B cell (primary cell): ENCODE data around the gene PLCZ1. TPM values are rescaled to one million over a fixed set of nuclear protein-coding genes. Genes with fewer than 3 reads are reported as not detected.

ENCODE experiments used
- ATAC-seq: fragments of 200-7000 bp; cut with Tn5 transposase; one replicate; pipeline ENCODE4 v1.10.0; 2021; ENCODE audit warnings: low read depth, mild to moderate bottlenecking, moderate number of reproducible peaks, moderate library complexity
- CTCF ChIA-PET: fragments of 350-600 bp; sonication (Branson Sonifier 250); formaldehyde crosslinking; loops from one replicate; lab custom pipeline; 2021; ENCODE audit warnings: antibody characterized with exemption, inconsistent platforms; lab: Charles Lee
- POLR2A ChIA-PET: fragments of 350-600 bp; sonication (Branson Sonifier 250); formaldehyde crosslinking; loops from one replicate; lab custom pipeline; 2021; ENCODE audit warnings: antibody characterized with exemption; lab: Charles Lee
- DNase-seq: peaks from one replicate; pipeline ENCODE4 v3.0.0; 2013
- H2AFZ ChIP-seq: 2 replicates; pipeline ENCODE4 v1.6.1; 2012; ENCODE audit warnings: mild to moderate bottlenecking, low read depth, low read length; ENCODE audit not compliant: insufficient read depth, poor library complexity, severe bottlenecking
- H3K27ac ChIP-seq, 2 donors: 1 replicate in 1 of 2; 2 replicates in 1 of 2; pipeline ENCODE4 v1.5.1; 2012 to 2013; ENCODE audit warnings: low read length in 2 of 2, mild to moderate bottlenecking in 2 of 2, moderate library complexity in 1 of 2
- H3K27me3 ChIP-seq, 4 experiments: fragments of 200-600 bp in 1 of 4; sonication (generic) in 1 of 4; replicated peaks in 1 of 4; 1 replicate in 2 of 4; 2 replicates in 2 of 4; pipeline versions ENCODE4 v1.6.1 to v1.7.0; 2013 to 2016; ENCODE audit warnings: low read length in 3 of 4, mild to moderate bottlenecking in 2 of 4, mixed read lengths in 1 of 4, moderate library complexity in 1 of 4; ENCODE audit not compliant: insufficient read depth in 4 of 4, control insufficient read depth in 3 of 4; ENCODE audit errors: control extremely low read depth in 1 of 4
- H3K36me3 ChIP-seq, 2 experiments: replicated peaks in 1 of 2; 1 replicate in 1 of 2; 2 replicates in 1 of 2; pipeline versions ENCODE4 v1.6.1 to v1.7.1; 2013; ENCODE audit warnings: low read length in 1 of 2; ENCODE audit not compliant: insufficient read depth in 2 of 2, control insufficient read depth in 1 of 2; ENCODE audit errors: control extremely low read depth in 1 of 2, extremely low read depth in 1 of 2
- H3K4me1 ChIP-seq, 2 donors: fragments of 200-600 bp in 1 of 2; sonication (generic) in 1 of 2; 1 replicate in 1 of 2; 2 replicates in 1 of 2; pipeline versions ENCODE4 v1.5.1 to v1.6.1; 2013 to 2017; ENCODE audit warnings: low read length in 2 of 2; ENCODE audit not compliant: control insufficient read depth in 2 of 2, insufficient read depth in 2 of 2
- H3K4me2 ChIP-seq: replicated peaks from 2 replicates; pipeline ENCODE3; 2012; ENCODE audit warnings: mild to moderate bottlenecking, low read depth, low read length; ENCODE audit not compliant: poor library complexity, severe bottlenecking
- H3K4me3 ChIP-seq, 5 experiments: fragments of 200-600 bp in 1 of 5; sonication (generic) in 1 of 5; 1 replicate in 3 of 5; 2 replicates in 2 of 5; pipeline versions ENCODE4 v1.5.1 to v1.7.0; 2011 to 2016; ENCODE audit warnings: low read length in 4 of 5, mild to moderate bottlenecking in 4 of 5, low read depth in 2 of 5, control low read depth in 1 of 5, moderate library complexity in 1 of 5; ENCODE audit not compliant: insufficient read depth in 1 of 5; ENCODE audit errors: control extremely low read depth in 1 of 5, extremely low read depth in 1 of 5
- H3K79me2 ChIP-seq: fragments of 200-600 bp; sonication (generic); one replicate; pipeline ENCODE4 v1.6.0; 2016; ENCODE audit warnings: low read length; ENCODE audit not compliant: control insufficient read depth, insufficient read depth
- H3K9ac ChIP-seq: fragments of 200-600 bp; sonication (generic); 2 replicates; pipeline ENCODE4 v1.6.1; 2017; ENCODE audit warnings: mild to moderate bottlenecking, low read length, moderate library complexity
- H3K9me3 ChIP-seq, 3 donors: one replicate each; pipeline versions ENCODE4 v1.6.1 to v1.7.1; 2013; ENCODE audit warnings: low read length in 2 of 3; ENCODE audit not compliant: control insufficient read depth in 2 of 3, insufficient read depth in 1 of 3; ENCODE audit errors: control extremely low read depth in 1 of 3
- H4K20me1 ChIP-seq: 2 replicates; pipeline ENCODE4 v1.6.0; 2012; ENCODE audit warnings: mild to moderate bottlenecking, low read length; ENCODE audit not compliant: insufficient read depth, control insufficient read depth, poor library complexity, severe bottlenecking
- H3K27ac Mint-ChIP-seq: one replicate; pipeline ENCODE4 v1.8.0; 2021; ENCODE audit warnings: mixed read lengths
- H3K27me3 Mint-ChIP-seq: one replicate; pipeline ENCODE4 v1.8.0; 2021; ENCODE audit warnings: mixed read lengths
- H3K4me1 Mint-ChIP-seq: one replicate; pipeline ENCODE4 v1.8.0; 2021; ENCODE audit warnings: mixed read lengths
- H3K4me3 Mint-ChIP-seq: one replicate; pipeline ENCODE4 v1.8.0; 2021; ENCODE audit warnings: mixed read lengths
- H3K9me3 Mint-ChIP-seq: one replicate; pipeline ENCODE4 v1.8.0; 2022; ENCODE audit warnings: mixed read lengths; ENCODE audit not compliant: insufficient read depth
- EZH2 ChIP-seq: IDR thresholded peaks from 2 replicates; pipeline ENCODE4 v1.6.1; 2012; ENCODE audit warnings: borderline replicate concordance, low read depth, mild to moderate bottlenecking, moderate library complexity, low read length; ENCODE audit not compliant: insufficient read depth, poor library complexity, severe bottlenecking
- intact Hi-C: fragments of 100-400 bp; cut with micrococcal nuclease; formaldehyde crosslinking; loops from one replicate; pipeline ENCODE4 v1.10.0; 2022
- polyA plus RNA-seq: library from polyadenylated mRNA; depleted of rRNA; stranded (reverse); fragments of >200 nt; gene quantifications from 2 replicates; pipeline ENCODE4 v1.2.3, GENCODE V29; 2012
- total RNA-seq, 2 donors: library from RNA; stranded (reverse); fragments of 120-200 nt in 1 of 2; gene quantifications; 1 replicate in 1 of 2; 2 replicates in 1 of 2; pipeline versions ENCODE4 v1.2.3 to v1.2.4, GENCODE V29; 2013 to 2022
- TF ChIP-seq, protein P1 (sequence below): fragments of 200-600 bp; IDR thresholded peaks from one replicate; pipeline ENCODE4 v1.8.0; 2022; ENCODE audit warnings: antibody characterized with exemption, mild to moderate bottlenecking

Gene PLCZ1
- total and polyA plus RNA-seq, 2 donors (not counting 1 experiment from before 2014, with no cell fraction given), result not detected

DNA sequence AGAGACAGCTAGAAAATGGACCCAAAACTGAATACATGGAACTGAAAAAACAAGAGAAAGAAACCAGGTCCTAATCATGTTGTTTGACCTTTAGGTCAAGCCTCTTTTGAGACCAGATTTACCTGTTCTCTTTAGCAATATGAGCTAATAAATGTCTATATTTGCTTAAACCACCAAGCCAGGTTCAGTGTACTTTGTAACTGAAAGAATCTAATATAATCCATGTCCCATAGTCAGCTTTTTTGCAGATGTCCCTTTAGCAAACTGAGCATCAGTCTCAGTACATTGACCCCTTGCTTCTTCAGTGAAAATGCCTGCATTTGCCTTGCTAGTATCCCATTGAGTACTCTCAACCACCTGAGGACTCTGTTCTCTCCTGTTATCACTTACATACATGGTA is 61.7 kb downstream of the PLCZ1 start:
- no peak overlapping the region for H2AFZ ChIP-seq
- peaks cover 5% of the 10 kb centered on the region for H3K9me3 Mint-ChIP-seq
- ATAC-seq (no peak), DNase-seq (no peak)
- no peak overlapping the region for H3K27ac ChIP-seq
- ChIA-PET POLR2A (no interaction called here), CTCF (no interaction called here)
- no peak overlapping the region for H3K4me3 ChIP-seq
- no peak overlapping the region for H3K9ac ChIP-seq
- no peaks in the 10 kb centered on the region for H3K4me1 ChIP-seq
- H3K27ac Mint-ChIP-seq, result no peak overlapping the region
- H3K27me3 Mint-ChIP-seq, result no peaks in the 10 kb centered on the region
- no peaks in the 10 kb centered on the region for H3K4me1 Mint-ChIP-seq
- no peaks in the 10 kb centered on the region for H3K27me3 ChIP-seq
- no peaks in the 10 kb centered on the region for H3K79me2 ChIP-seq
- H3K9me3 ChIP-seq, result no peaks in the 10 kb centered on the region
- H3K36me3 ChIP-seq, result no peaks in the 10 kb centered on the region
- H3K4me2 ChIP-seq, result no peak overlapping the region
- H4K20me1 ChIP-seq, result no peaks in the 10 kb centered on the region
- TF ChIP-seq, protein P1, sequence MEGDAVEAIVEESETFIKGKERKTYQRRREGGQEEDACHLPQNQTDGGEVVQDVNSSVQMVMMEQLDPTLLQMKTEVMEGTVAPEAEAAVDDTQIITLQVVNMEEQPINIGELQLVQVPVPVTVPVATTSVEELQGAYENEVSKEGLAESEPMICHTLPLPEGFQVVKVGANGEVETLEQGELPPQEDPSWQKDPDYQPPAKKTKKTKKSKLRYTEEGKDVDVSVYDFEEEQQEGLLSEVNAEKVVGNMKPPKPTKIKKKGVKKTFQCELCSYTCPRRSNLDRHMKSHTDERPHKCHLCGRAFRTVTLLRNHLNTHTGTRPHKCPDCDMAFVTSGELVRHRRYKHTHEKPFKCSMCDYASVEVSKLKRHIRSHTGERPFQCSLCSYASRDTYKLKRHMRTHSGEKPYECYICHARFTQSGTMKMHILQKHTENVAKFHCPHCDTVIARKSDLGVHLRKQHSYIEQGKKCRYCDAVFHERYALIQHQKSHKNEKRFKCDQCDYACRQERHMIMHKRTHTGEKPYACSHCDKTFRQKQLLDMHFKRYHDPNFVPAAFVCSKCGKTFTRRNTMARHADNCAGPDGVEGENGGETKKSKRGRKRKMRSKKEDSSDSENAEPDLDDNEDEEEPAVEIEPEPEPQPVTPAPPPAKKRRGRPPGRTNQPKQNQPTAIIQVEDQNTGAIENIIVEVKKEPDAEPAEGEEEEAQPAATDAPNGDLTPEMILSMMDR, result no peak
- TF ChIP-seq EZH2, result no peak
- H3K4me3 Mint-ChIP-seq, result no peak overlapping the region
- intact Hi-C loops, result no loop called here

DNA sequence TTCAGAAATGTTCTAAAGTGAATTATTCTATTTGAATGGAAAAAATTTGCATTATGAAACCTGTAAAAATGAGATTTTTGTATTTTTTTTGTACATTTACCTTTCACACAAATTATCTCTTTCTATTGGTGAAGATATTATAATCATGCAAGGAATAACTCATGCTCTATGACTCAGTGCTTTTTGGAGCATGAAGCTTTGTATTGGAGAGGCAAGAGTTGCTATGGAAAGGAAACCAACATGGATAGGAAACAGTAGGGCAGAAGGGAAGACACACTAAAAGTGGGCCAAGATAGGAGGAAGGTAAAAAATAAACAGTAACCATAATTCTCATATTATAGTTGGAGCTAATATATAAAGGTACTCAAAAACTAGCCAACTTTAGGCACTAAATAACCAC is 79.0 kb downstream of the PLCZ1 start:
- no peak for ATAC-seq
- Histone ChIP-seq H3K4me1 (no peaks in the 10 kb centered on the region), H3K9me3 (peaks cover 0 to 10% (median 3%) of the 10 kb centered on the region in 3 donors), H4K20me1 (no peaks in the 10 kb centered on the region), H3K9ac (no peak overlapping the region), H3K27ac (no peak overlapping the region), H3K4me3 (no peak overlapping the region), H3K79me2 (no peaks in the 10 kb centered on the region), H2AFZ (no peak overlapping the region), H3K27me3 (no peaks in the 10 kb centered on the region), H3K36me3 (no peaks in the 10 kb centered on the region), H3K4me2 (no peak overlapping the region)
- Mint-ChIP-seq H3K9me3 (peaks cover 19% of the 10 kb centered on the region), H3K27me3 (no peaks in the 10 kb centered on the region), H3K27ac (no peak overlapping the region), H3K4me1 (no peaks in the 10 kb centered on the region), H3K4me3 (no peak overlapping the region)
- ChIA-PET POLR2A (no interaction called here), CTCF (no interaction called here)
- TF ChIP-seq EZH2, result no peak
- TF ChIP-seq, protein P1, result no peak
- no peak for DNase-seq
- intact Hi-C loops, result no loop called here
